Kidney tubule cell (primary cell): Measurements from ENCODE around the gene TMEM217.

ENCODE experiments used
- DNase-seq: peaks from one replicate; pipeline ENCODE4 v3.0.0-alpha.2; 2018; ENCODE audit warnings: low spot score

TMEM217 gene

DNA sequence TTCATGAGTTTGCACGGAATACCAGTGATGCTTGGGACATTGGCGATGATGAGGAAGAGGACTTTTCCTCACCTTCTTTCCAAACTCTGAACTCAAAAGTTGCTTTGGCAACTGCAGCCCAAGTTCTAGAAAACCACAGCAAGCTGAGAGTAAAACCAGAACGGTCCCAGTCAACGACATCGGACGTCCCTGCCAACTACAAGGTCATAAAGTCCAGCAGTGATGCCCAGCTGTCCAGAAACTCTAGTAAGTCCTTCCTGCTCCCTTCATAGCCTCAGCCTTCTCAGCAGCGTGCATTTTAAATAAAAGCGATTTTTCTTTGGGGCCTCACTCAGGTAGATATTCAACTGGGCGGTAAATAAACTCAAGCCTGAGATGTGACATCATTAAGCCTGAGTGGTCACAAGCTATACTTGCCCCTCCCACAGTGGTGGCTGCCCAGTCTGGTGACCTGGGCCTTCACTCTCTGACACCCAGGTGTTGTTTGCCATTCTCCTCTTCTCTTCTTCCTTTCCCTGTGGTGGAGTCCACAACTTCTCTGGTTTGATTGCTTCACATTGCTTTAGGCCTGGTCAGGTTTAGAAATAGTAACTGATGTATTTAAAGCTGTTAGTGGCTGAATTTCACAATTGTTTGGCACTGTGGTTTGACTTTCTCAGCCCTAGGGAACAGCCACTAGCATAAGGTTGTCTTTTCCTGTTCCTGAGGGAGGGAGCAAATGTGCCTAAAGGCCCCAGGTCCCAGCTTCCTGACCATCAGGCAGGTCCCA lies 21.6 kb upstream of the TMEM217 start:
- no peak for DNase-seq

DNA sequence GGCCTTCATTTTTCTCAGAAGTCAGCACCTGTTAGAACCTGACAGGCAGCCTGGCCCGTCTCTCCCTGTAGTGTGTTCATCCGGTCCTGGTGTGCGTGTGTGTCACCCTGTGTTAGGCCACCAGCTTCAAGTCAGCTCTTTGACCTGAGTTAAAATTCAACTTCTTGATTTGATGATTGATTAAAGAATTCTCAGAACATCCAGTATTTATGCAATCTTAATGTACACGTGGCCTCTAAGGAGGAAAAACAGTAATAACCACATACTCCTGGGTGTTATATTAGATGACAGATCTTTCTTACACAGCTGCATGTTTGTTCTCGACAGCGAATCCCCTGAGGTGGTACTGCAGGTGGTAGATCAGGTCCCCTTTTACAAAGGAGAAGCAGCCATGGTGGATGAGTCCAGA lies 19.1 kb upstream of the TMEM217 start:
- peak; percentile 68 for DNase-seq

- DNase-seq: no peak
These were observed 17.4 kb upstream of the TMEM217 start for GRCh38 chr6:37275350-37275749.

DNA sequence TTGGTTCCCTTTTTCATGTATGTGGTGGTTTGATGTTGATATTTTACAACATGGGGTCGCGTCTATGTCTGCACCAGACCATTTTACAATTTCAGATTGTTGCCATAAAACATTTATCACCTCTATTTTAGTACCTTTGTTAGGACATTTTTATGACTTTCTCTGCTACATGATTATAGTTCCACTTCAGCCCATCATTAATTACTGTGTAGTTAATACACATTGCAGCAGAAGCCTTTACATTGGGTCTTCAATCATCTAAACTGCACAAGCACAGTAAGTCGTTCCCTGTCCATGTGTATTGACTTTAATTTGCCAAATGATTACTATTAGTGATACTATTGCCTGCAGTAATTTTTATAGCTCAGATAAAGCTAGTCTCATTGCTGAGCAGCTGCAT lies 15.7 kb upstream of the TMEM217 start:
- no peak for DNase-seq

GRCh38 chr6:37272834-37273566 lies 15.1 kb upstream of the TMEM217 start:
- DNase-seq: no peak

DNA sequence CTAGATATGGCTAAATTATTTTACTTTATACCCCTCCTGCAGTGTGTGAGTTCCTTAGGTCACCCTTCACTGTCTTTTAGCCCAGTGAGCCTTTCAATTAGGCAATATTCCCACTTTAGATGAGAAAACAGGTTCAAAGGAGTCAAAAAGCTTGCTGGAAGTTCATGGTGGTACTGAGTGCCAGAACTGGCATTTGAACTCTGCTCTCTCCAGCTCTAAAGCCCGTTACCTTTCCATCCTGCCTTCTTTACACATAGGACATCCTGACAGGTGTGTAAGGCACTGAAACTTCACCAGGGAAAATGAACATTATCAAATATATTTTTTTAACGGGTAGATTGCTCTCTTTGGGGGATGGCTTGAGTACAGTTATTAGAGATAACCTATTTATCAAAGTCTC lies 11.2 kb upstream of the TMEM217 start:
- DNase-seq: no peak

DNA sequence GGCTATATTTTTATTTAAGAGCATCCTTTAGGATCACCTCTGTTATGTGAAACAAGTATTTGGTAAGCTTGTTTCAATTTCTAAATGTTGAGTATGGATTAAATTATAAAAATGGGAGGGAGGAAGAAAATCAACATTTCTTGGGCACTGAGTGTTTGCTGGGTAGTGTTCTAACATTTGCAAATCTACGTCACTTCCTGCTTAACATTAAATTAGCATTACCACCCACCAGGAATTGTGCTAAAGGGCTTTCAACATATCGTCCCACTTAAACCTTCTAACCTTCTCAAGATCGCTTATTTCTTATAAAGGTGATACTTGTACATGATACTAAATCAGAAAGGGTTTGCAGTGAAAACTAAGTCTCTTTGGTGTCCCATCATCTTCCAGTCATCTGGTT lies 7.9 kb upstream of the TMEM217 start:
- no peak for DNase-seq

DNA sequence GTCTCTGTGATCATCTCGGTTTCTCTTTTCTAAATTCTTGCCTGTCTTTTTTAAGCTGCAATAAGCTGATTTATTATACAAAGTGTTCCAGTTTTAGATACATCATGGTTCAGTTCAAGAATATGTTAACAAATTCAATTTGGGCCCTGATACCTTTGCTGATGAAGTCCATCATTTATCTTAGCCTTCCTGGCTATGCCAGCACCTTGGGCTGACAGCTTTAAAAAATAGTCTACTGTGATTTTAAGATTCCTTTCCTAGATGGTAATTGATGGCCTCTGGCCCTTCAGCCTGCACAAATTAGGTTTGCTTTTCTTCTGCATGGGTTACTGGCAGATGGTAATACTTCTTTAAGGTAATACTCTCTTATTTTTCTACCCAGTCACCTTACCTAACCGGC lies 7.1 kb upstream of the TMEM217 start:
- DNase-seq: no peak

DNA sequence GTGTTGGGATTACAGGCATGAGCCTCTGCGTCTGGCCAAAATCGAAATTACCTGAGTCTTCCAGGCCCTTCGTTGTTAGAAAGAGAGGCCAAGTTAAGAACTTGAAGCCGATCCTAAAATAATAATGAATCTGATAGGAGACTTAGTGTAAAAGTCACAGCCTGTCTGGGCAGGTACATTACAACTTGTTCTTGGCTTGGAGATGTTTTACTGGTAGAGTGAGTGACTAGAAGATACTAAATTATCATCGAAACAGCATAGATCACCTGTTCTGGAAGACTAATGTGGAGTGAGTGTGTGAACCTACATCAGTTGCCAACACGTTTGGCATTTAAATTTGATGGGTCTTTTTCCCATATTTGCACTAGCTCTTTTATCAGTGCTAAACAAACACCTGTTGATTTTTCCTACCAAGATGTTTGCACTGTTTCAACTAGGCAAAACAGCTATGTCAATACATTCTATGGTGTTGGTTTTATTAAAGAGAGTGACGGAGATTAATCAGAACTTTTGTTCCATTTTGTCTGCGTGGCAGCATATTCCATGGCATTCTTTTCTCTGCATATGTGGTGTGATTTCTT lies 4.6 kb upstream of the TMEM217 start:
- DNase-seq: no peak

GRCh38 chr6:37261198-37261597 lies 3.3 kb upstream of the TMEM217 start:
- DNase-seq: no peak

GRCh38 chr6:37260444-37260843 lies 2.5 kb upstream of the TMEM217 start:
- no peak for DNase-seq

- DNase-seq: no peak
These were observed 2.1 kb upstream of the TMEM217 start for GRCh38 chr6:37260040-37260439.

- peak; percentile 77 for DNase-seq
These were observed 1.2 kb upstream of the TMEM217 start for GRCh38 chr6:37259191-37259590.

DNA sequence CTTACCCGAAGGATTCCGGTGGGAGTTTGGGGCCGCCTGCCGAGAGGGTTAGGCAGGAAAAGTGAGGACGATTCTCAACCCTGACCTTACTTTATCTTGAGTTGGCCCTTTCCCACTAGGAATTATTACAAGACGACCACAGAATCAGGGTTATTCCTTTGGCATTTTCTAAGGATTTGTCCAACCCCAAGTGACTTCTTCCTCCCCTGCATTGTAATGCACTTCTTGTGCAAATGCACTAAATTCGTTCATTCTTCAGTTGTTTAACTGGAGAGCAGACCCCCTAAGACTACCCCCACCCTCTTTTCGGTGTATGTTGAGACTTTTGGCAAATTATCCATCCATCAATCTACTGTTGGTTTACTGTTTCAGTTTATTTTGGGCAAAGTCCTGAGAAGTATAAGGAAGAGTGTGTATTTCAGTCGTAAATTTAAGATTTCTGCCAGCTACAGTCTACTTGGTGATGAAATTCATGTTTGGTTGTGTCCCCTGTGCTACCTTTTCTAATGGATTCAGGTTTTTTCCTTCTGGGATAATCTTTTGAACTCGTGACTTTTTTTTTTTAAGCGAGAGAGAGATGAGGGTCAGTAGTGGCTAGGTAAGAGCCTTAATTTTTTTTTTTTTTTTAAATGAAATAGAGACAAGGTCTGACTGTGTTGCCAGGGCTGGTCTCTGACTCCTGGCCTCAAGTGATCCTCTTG lies 611 bp upstream of the TMEM217 start:
- DNase-seq: no peak

DNA sequence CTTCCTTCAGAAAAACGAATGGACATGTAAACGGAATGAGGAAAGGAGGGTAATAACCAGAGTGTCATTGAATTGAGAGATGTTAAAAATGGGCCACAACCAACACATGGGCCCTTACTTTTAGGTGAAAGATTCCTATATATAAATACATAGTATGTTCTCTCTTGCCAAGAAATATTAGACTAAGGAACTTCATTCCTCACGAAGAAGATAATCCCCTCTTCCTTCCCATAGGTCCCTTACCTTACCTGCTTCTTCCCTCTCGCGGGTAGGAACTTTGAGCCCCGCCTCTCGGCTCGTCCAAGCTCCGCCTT lies 667 bp downstream of the TMEM217 start:
- no peak for DNase-seq

DNA sequence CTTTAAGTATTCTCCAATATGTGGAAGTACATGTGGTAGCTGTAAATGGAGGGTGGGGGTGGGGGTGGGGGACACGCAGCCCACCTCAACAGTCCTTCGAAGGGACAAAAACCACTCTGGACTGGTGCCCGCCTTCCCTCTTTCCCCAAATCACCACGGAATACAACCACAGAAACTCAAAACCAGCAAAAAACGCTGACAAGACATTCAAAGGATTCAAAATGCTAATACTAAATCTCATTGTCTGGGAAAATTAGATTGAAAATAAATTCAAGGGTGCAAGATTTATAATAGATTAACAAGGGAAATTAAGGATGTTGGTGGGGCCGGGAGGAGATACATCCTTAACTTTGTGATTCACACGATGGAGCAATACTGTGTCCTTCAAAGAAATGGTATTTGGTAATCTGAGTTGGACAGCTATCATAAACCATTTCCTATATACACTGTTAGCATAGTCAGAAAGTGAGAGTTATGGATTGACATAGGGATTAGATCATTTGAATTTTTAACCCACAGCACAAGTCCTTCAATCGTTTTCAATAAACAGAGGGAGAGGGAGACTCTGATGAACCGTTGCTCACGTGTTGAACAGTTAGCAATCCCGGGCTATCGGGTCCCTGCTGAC lies 1.1 kb downstream of the TMEM217 start:
- no peak for DNase-seq

- DNase-seq: no peak
These were observed 3.1 kb downstream of the TMEM217 start for GRCh38 chr6:37254881-37255280.

DNA sequence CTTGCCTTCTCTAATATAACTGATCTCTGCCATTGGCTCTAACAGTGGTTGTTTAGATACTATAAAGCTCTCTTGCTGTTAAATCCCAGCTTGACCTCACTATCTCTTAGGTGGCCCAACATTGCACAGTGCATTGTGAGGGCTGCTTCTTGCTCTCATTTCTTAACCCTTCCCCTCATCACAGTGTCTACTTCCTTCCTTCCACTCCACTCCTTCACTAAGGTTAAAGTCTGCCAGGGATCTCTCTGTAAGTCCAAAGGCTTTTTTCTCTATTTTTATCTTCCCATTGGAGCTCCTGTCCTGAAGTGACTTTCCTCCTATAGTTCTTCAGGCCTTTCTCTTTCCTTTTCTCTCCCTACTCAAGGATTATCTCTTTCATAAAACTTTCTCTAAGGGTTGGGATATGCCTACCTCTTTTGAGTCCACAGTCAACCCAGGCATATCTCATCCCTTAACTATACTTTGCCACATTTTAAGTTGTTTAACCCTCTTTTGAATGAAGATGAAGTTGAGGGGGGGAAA lies 4.4 kb downstream of the TMEM217 start:
- DNase-seq: no peak

GRCh38 chr6:37251211-37251780 lies 6.6 kb downstream of the TMEM217 start:
- peak; percentile 44 for DNase-seq

- peak; percentile 99 for DNase-seq
These were observed 13.3 kb downstream of the TMEM217 start for GRCh38 chr6:37244430-37245310.
